HEK293 (cell line): ENCODE measurements around the gene MPHOSPH6.

ENCODE experiments used
- CTCF ChIA-PET: fragments of 350-600 bp; formaldehyde crosslinking; extraction: SDS; loops from one replicate; lab custom pipeline; 2021; ENCODE audit warnings: antibody characterized with exemption; lab: Yijun Ruan, JAX
- POLR2A ChIA-PET: fragments of 300-600 bp; formaldehyde crosslinking; extraction: SDS; loops from one replicate; lab custom pipeline; 2020; ENCODE audit warnings: antibody characterized with exemption, inconsistent platforms; lab: Yijun Ruan, JAX
- H3K27ac ChIP-seq: fragments of 200-500 bp; sonication (Bioruptor generic); 2 replicates; pipeline ENCODE4 v1.5.1; 2014; ENCODE audit warnings: low read depth, low read length, control low read depth, inconsistent platforms; ENCODE audit errors: extremely low read depth
- H3K36me3 ChIP-seq, 2 experiments: fragments of 200-500 bp in 1 of 2; sonication (Bioruptor generic) in 1 of 2; 1 replicate in 1 of 2; 2 replicates in 1 of 2; pipeline ENCODE4 v1.5.1; 2014 to 2017; ENCODE audit warnings: inconsistent platforms in 2 of 2, low read length in 2 of 2; ENCODE audit not compliant: control insufficient read depth in 2 of 2, insufficient read depth in 1 of 2
- H3K4me1 ChIP-seq: fragments of 200-500 bp; sonication (Bioruptor generic); 2 replicates; pipeline ENCODE4 v1.5.1; 2014; ENCODE audit warnings: mild to moderate bottlenecking, low read length, inconsistent platforms; ENCODE audit not compliant: control insufficient read depth, insufficient read depth
- H3K4me3 ChIP-seq: 2 replicates; pipeline ENCODE4 v1.5.1; 2011; ENCODE audit warnings: low read depth, mild to moderate bottlenecking, control low read depth, low read length, moderate library complexity
- H3K9me3 ChIP-seq: fragments of 200-500 bp; sonication (Bioruptor generic); 2 replicates; pipeline ENCODE4 v1.5.1; 2014; ENCODE audit warnings: low read depth, low read length, inconsistent platforms; ENCODE audit not compliant: control insufficient read depth, insufficient read depth
- BCL11A ChIP-seq: fragments of 450-650 bp; formaldehyde crosslinking; IDR thresholded peaks from 2 replicates; pipeline ENCODE4 v1.5.1; 2016; ENCODE audit warnings: low read depth, missing biosample characterization, missing genetic modification characterization
- BCL11B ChIP-seq: fragments of 450-650 bp; formaldehyde crosslinking; IDR thresholded peaks from 2 replicates; pipeline ENCODE4 v1.5.1; 2016; ENCODE audit warnings: low read depth, missing biosample characterization, missing genetic modification characterization
- FEZF1 ChIP-seq: fragments of 450-650 bp; formaldehyde crosslinking; IDR thresholded peaks from 2 replicates; pipeline ENCODE4 v1.5.1; 2016; ENCODE audit warnings: missing biosample characterization, missing genetic modification characterization
- GFI1B ChIP-seq: fragments of 450-650 bp; formaldehyde crosslinking; IDR thresholded peaks from 2 replicates; pipeline ENCODE4 v1.5.1; 2016; ENCODE audit warnings: missing biosample characterization, missing genetic modification characterization
- PRDM1 ChIP-seq: fragments of 450-650 bp; formaldehyde crosslinking; IDR thresholded peaks from 2 replicates; pipeline ENCODE4; 2016; ENCODE audit warnings: missing biosample characterization, missing genetic modification characterization
- PRDM6 ChIP-seq: fragments of 450-650 bp; formaldehyde crosslinking; IDR thresholded peaks from 2 replicates; pipeline ENCODE4 v1.5.1; 2017; ENCODE audit warnings: missing biosample characterization, missing genetic modification characterization
- SCRT2 ChIP-seq: fragments of 450-650 bp; formaldehyde crosslinking; IDR thresholded peaks from 2 replicates; pipeline ENCODE4 v1.5.1; 2016; ENCODE audit warnings: missing biosample characterization, missing genetic modification characterization
- TRIM28 ChIP-seq: IDR thresholded peaks from 2 replicates; pipeline ENCODE4 v1.6.1; 2011; ENCODE audit warnings: low read length, control low read depth, borderline replicate concordance
- ZBTB20 ChIP-seq: fragments of 450-650 bp; formaldehyde crosslinking; IDR thresholded peaks from 2 replicates; pipeline ENCODE4 v1.5.1; 2016; ENCODE audit warnings: missing biosample characterization, missing genetic modification characterization
- ZBTB21 ChIP-seq: fragments of 450-650 bp; formaldehyde crosslinking; IDR thresholded peaks from 2 replicates; pipeline ENCODE4 v1.5.1; 2017; ENCODE audit warnings: missing biosample characterization, missing genetic modification characterization
- ZBTB8A ChIP-seq: fragments of 450-650 bp; formaldehyde crosslinking; IDR thresholded peaks from 2 replicates; pipeline ENCODE4 v1.5.1; 2016; ENCODE audit warnings: missing biosample characterization, missing genetic modification characterization
- ZNF24 ChIP-seq: fragments of 450-650 bp; formaldehyde crosslinking; IDR thresholded peaks from 2 replicates; pipeline ENCODE4 v1.5.1; 2016; ENCODE audit warnings: missing biosample characterization, missing genetic modification characterization
- ZNF280C ChIP-seq: fragments of 450-650 bp; formaldehyde crosslinking; IDR thresholded peaks from 2 replicates; pipeline ENCODE4 v1.5.1; 2016; ENCODE audit warnings: missing biosample characterization, missing genetic modification characterization
- ZNF302 ChIP-seq: fragments of 450-650 bp; formaldehyde crosslinking; IDR thresholded peaks from 2 replicates; pipeline ENCODE4 v1.5.1; 2016; ENCODE audit warnings: missing biosample characterization, missing genetic modification characterization, low read depth
- ZNF335 ChIP-seq: fragments of 450-650 bp; formaldehyde crosslinking; conservative IDR thresholded peaks from 2 replicates; pipeline ENCODE4 v1.5.1; 2016; ENCODE audit warnings: missing biosample characterization, missing genetic modification characterization
- ZNF350 ChIP-seq: fragments of 450-650 bp; formaldehyde crosslinking; IDR thresholded peaks from 2 replicates; pipeline ENCODE4 v1.5.0; 2017; ENCODE audit warnings: missing biosample characterization, mild to moderate bottlenecking, missing genetic modification characterization
- ZNF354C ChIP-seq: fragments of 450-650 bp; formaldehyde crosslinking; IDR thresholded peaks from 2 replicates; pipeline ENCODE4 v1.5.1; 2016; ENCODE audit warnings: missing biosample characterization, missing genetic modification characterization, low read depth, borderline replicate concordance
- ZNF449 ChIP-seq: fragments of 450-650 bp; formaldehyde crosslinking; IDR thresholded peaks from 2 replicates; pipeline ENCODE4 v1.5.1; 2017; ENCODE audit warnings: missing biosample characterization, mild to moderate bottlenecking, missing genetic modification characterization, moderate library complexity
- ZNF488 ChIP-seq: fragments of 450-650 bp; formaldehyde crosslinking; IDR thresholded peaks from 2 replicates; pipeline ENCODE4 v1.5.1; 2016; ENCODE audit warnings: missing biosample characterization, missing genetic modification characterization
- ZNF580 ChIP-seq: fragments of 450-650 bp; formaldehyde crosslinking; IDR thresholded peaks from 2 replicates; pipeline ENCODE4 v1.5.1; 2016; ENCODE audit warnings: missing biosample characterization, missing genetic modification characterization
- ZNF600 ChIP-seq: fragments of 450-650 bp; formaldehyde crosslinking; IDR thresholded peaks from 2 replicates; pipeline ENCODE4 v1.5.1; 2016; ENCODE audit warnings: missing biosample characterization, missing genetic modification characterization
- ZNF626 ChIP-seq: fragments of 450-650 bp; sonication (Bioruptor Pico); formaldehyde crosslinking; IDR thresholded peaks from 2 replicates; pipeline ENCODE4 v1.5.1; 2018; ENCODE audit warnings: missing biosample characterization, missing genetic modification characterization, inconsistent platforms
- ZNF660 ChIP-seq: fragments of 450-650 bp; IDR thresholded peaks from 2 replicates; pipeline ENCODE4 v1.5.1; 2018; ENCODE audit warnings: missing biosample characterization, mild to moderate bottlenecking, missing genetic modification characterization
- ZNF664 ChIP-seq: fragments of 450-650 bp; formaldehyde crosslinking; IDR thresholded peaks from 2 replicates; pipeline ENCODE4 v1.5.1; 2016; ENCODE audit warnings: missing biosample characterization, missing genetic modification characterization
- ZNF791 ChIP-seq: fragments of 450-650 bp; formaldehyde crosslinking; IDR thresholded peaks from 2 replicates; pipeline ENCODE4 v1.5.1; 2016; ENCODE audit warnings: missing biosample characterization, missing genetic modification characterization
- ZNF792 ChIP-seq: fragments of 450-650 bp; formaldehyde crosslinking; IDR thresholded peaks from 2 replicates; pipeline ENCODE4 v1.5.1; 2016; ENCODE audit warnings: missing biosample characterization, missing genetic modification characterization
- ZNF843 ChIP-seq: fragments of 450-650 bp; formaldehyde crosslinking; IDR thresholded peaks from 2 replicates; pipeline ENCODE4 v1.5.1; 2016; ENCODE audit warnings: missing biosample characterization, missing genetic modification characterization
- ZSCAN18 ChIP-seq: fragments of 450-650 bp; formaldehyde crosslinking; IDR thresholded peaks from 2 replicates; pipeline ENCODE4 v1.5.1; 2016; ENCODE audit warnings: missing biosample characterization, missing genetic modification characterization
- ZSCAN30 ChIP-seq: fragments of 450-650 bp; IDR thresholded peaks from 2 replicates; pipeline ENCODE4 v1.5.1; 2018; ENCODE audit warnings: missing biosample characterization, mild to moderate bottlenecking, missing genetic modification characterization, moderate library complexity
- ZSCAN5A ChIP-seq: fragments of 450-650 bp; formaldehyde crosslinking; IDR thresholded peaks from 2 replicates; pipeline ENCODE4 v1.5.1; 2016; ENCODE audit warnings: missing biosample characterization, missing genetic modification characterization

MPHOSPH6 gene

GRCh38 chr16:82152641-82153112, 17.3 kb downstream of the MPHOSPH6 start:
- POLR2A ChIA-PET = no interaction called here
- Histone ChIP-seq H3K27ac (peak overlapping the region; percentile 34; the same call in 1 of the 2 replicates), H3K36me3 (peaks cover 17 to 26% of the 10 kb centered on the region in 2 experiments), H3K4me3 (no peak overlapping the region), H3K4me1 (peaks cover 13% of the 10 kb centered on the region), H3K9me3 (no peaks in the 10 kb centered on the region)
- CTCF ChIA-PET = interaction anchor here (0.6 kb wide), 2 partner anchors 289 to 1210 kb away, joined by 3 read pairs; no protein-coding TSS in a partner anchor
- TF ChIP-seq ZNF350 (tag by site-specific recombination) = no peak
- 0 out of 2 replicates have a peak, but pooled peaks have one; percentile 30 for TF ChIP-seq ZNF626 (tag by site-specific recombination)
- peak; percentile 94 for TF ChIP-seq GFI1B (tag by site-specific recombination)
- no peak for TF ChIP-seq ZNF791 (tag by site-specific recombination)
- TF ChIP-seq ZBTB8A = peak; percentile 49; the same call in 1 of the 2 replicates
- TF ChIP-seq ZNF792 = peak; percentile 96
- no peak for TF ChIP-seq ZNF302
- no peak for TF ChIP-seq PRDM1
- TF ChIP-seq ZNF580 (tag by site-specific recombination) = peak; percentile 16; the same call in 1 of the 2 replicates
- no peak for TF ChIP-seq BCL11A (tag by site-specific recombination)
- peak; percentile 71 for TF ChIP-seq PRDM6 (tag by site-specific recombination)
- peak; percentile 43; the same call in 1 of the 2 replicates for TF ChIP-seq ZBTB21
- TF ChIP-seq ZSCAN30 (tag by site-specific recombination) = peak; percentile 85; the same call in 1 of the 2 replicates
- peak; percentile 50; the same call in 1 of the 2 replicates for TF ChIP-seq ZBTB20
- TF ChIP-seq TRIM28 = peak; percentile 44; the same call in 1 of the 2 replicates
- TF ChIP-seq FEZF1 (tag by site-specific recombination) = peak; percentile 98
- no peak for TF ChIP-seq ZNF24 (tag by site-specific recombination)
- peak; percentile 73 for TF ChIP-seq SCRT2 (tag by site-specific recombination)
- TF ChIP-seq ZSCAN18 = no peak
- TF ChIP-seq ZNF354C (tag by site-specific recombination) = no peak
- TF ChIP-seq BCL11B (tag by site-specific recombination) = no peak
- TF ChIP-seq ZNF335 (tag by site-specific recombination) = peak; percentile 48
- peak; percentile 86 for TF ChIP-seq ZNF488 (tag by site-specific recombination)
- TF ChIP-seq ZSCAN5A (tag by site-specific recombination) = no peak
- peak; percentile 25; the same call in 1 of the 2 replicates for TF ChIP-seq ZNF660 (tag by site-specific recombination)
- peak; percentile 97 for TF ChIP-seq ZNF843 (tag by site-specific recombination)
- TF ChIP-seq ZNF664 = peak; percentile 31; the same call in 1 of the 2 replicates
- no peak for TF ChIP-seq ZNF280C (tag by site-specific recombination)
- peak; percentile 40; the same call in 1 of the 2 replicates for TF ChIP-seq ZNF449 (tag by site-specific recombination)
- 0 out of 2 replicates have a peak, but pooled peaks have one; percentile 24 for TF ChIP-seq ZNF600
